SU-DHL-6 (cell line): ENCODE results near the gene LIN28A.

ENCODE experiments used
- H2AFZ ChIP-seq: fragments of 200-600 bp; sonication (generic); 2 replicates; pipeline ENCODE4 v1.6.1; 2014; ENCODE audit warnings: low read depth, mild to moderate bottlenecking, moderate library complexity, mixed read lengths, antibody characterized with exemption, low read length; ENCODE audit not compliant: severe bottlenecking
- H3F3A ChIP-seq: fragments of 200-600 bp; shearing (Covaris generic); 2 replicates; pipeline ENCODE4 v1.6.0; 2016; ENCODE audit warnings: antibody characterized with exemption, mild to moderate bottlenecking; ENCODE audit not compliant: insufficient read depth
- H3K27ac ChIP-seq: fragments of 200-600 bp; sonication (generic); 2 replicates; pipeline ENCODE4 v1.5.1; 2016; ENCODE audit warnings: low read depth, mild to moderate bottlenecking, low read length, moderate library complexity, mixed read lengths
- H3K27me3 ChIP-seq: fragments of 200-600 bp; sonication (generic), shearing (Covaris generic); 2 replicates; pipeline ENCODE4 v1.6.0; 2014; ENCODE audit warnings: mild to moderate bottlenecking, low read length
- H3K36me3 ChIP-seq: fragments of 200-600 bp; sonication (generic); 2 replicates; pipeline ENCODE4 v1.6.1; 2014; ENCODE audit warnings: mild to moderate bottlenecking, low read length, mixed read lengths
- H3K4me2 ChIP-seq: fragments of 300-600, 200-600 bp; shearing (Covaris generic), sonication (generic); 2 replicates; pipeline ENCODE4 v1.6.0; 2014; ENCODE audit warnings: low read length, low read depth, mild to moderate bottlenecking; ENCODE audit not compliant: poor library complexity, severe bottlenecking
- H3K4me3 ChIP-seq: fragments of 200-600 bp; sonication (generic); 2 replicates; pipeline ENCODE4 v1.5.1; 2014; ENCODE audit warnings: antibody characterized with exemption, low read length, mild to moderate bottlenecking, mixed read lengths; ENCODE audit not compliant: insufficient read depth, poor library complexity, severe bottlenecking
- H3K79me2 ChIP-seq: fragments of 200-600 bp; sonication (generic); 2 replicates; pipeline ENCODE4 v1.6.1; 2014; ENCODE audit warnings: mild to moderate bottlenecking, low read length, moderate library complexity; ENCODE audit not compliant: insufficient read depth
- H3K9ac ChIP-seq: fragments of 200-600 bp; sonication (generic); 2 replicates; pipeline ENCODE4 v1.7.0; 2014; ENCODE audit warnings: mild to moderate bottlenecking, low read length
- H3K9me2 ChIP-seq: fragments of 200-600 bp; sonication (generic); replicated peaks from 2 replicates; pipeline ENCODE4 v1.6.1; 2014; ENCODE audit warnings: low read length; ENCODE audit not compliant: insufficient read depth
- H3K9me3 ChIP-seq: fragments of 200-600 bp; sonication (generic); 2 replicates; pipeline ENCODE4 v1.6.1; 2014; ENCODE audit warnings: low read length, mixed read lengths; ENCODE audit not compliant: insufficient read depth
- H4K20me1 ChIP-seq: fragments of 200-600 bp; sonication (generic); 2 replicates; pipeline ENCODE4 v1.6.1; 2014; ENCODE audit warnings: low read depth, mild to moderate bottlenecking, antibody characterized with exemption, low read length, moderate library complexity, mixed read lengths
- EZH2phosphoT487 ChIP-seq: fragments of 200-600 bp; sonication (generic), shearing (Covaris generic); conservative IDR thresholded peaks from 2 replicates; pipeline ENCODE4 v1.6.1; 2018; ENCODE audit warnings: mild to moderate bottlenecking, antibody characterized with exemption, low read length, moderate library complexity, mixed read lengths
- TF ChIP-seq, protein P1 (sequence below): fragments of 200-600 bp; sonication (generic); IDR thresholded peaks from one replicate; pipeline ENCODE4 v1.5.1; 2017; ENCODE audit warnings: antibody characterized with exemption, mild to moderate bottlenecking, low read length, moderate library complexity; ENCODE audit not compliant: insufficient read depth, poor library complexity, severe bottlenecking

Gene LIN28A

GRCh38 chr1:26468911-26469310, 58.3 kb downstream of the LIN28A start:
- H3K27ac ChIP-seq: no peak overlapping the region
- H3K9me3 ChIP-seq: no peaks in the 10 kb centered on the region
- no peak overlapping the region for H2AFZ ChIP-seq
- H4K20me1 ChIP-seq: peaks cover 8% of the 10 kb centered on the region
- no peaks in the 10 kb centered on the region for H3K27me3 ChIP-seq
- TF ChIP-seq, protein P1, sequence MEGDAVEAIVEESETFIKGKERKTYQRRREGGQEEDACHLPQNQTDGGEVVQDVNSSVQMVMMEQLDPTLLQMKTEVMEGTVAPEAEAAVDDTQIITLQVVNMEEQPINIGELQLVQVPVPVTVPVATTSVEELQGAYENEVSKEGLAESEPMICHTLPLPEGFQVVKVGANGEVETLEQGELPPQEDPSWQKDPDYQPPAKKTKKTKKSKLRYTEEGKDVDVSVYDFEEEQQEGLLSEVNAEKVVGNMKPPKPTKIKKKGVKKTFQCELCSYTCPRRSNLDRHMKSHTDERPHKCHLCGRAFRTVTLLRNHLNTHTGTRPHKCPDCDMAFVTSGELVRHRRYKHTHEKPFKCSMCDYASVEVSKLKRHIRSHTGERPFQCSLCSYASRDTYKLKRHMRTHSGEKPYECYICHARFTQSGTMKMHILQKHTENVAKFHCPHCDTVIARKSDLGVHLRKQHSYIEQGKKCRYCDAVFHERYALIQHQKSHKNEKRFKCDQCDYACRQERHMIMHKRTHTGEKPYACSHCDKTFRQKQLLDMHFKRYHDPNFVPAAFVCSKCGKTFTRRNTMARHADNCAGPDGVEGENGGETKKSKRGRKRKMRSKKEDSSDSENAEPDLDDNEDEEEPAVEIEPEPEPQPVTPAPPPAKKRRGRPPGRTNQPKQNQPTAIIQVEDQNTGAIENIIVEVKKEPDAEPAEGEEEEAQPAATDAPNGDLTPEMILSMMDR: no peak
- no peak for TF ChIP-seq EZH2phosphoT487
- peaks cover 25% of the 10 kb centered on the region for H3F3A ChIP-seq
- peaks cover 9% of the 10 kb centered on the region for H3K79me2 ChIP-seq
- no peak overlapping the region for H3K4me3 ChIP-seq
- peaks cover 9% of the 10 kb centered on the region for H3K36me3 ChIP-seq
- no peaks in the 10 kb centered on the region for H3K9me2 ChIP-seq
- no peak overlapping the region for H3K4me2 ChIP-seq
- no peak overlapping the region for H3K9ac ChIP-seq

DNA sequence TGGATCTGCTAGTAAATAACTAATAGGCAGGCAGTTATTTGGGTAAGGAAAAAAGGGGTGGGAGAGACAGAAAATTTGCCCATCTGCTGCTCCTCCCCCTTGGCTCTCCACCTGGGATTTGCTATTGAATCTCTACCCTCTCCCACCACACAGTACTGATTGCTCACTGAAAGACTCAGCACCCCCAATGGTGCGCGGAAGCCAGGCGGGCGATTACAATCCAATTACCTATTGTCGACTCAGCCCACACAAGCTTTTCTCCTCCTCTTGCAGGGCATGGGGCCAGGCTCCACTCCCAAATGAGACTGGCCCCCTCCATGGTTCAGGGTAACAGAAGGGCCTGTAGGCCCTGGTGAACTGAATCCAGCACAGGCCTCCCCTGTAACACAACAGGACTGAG, 58.9 kb downstream of the LIN28A start:
- Histone ChIP-seq H2AFZ (no peak overlapping the region), H3K4me3 (no peak overlapping the region), H4K20me1 (peaks cover 15% of the 10 kb centered on the region), H3K79me2 (peaks cover 15% of the 10 kb centered on the region), H3K9ac (no peak overlapping the region), H3K9me2 (no peaks in the 10 kb centered on the region), H3F3A (peaks cover 32% of the 10 kb centered on the region), H3K36me3 (peaks cover 15% of the 10 kb centered on the region), H3K27me3 (no peaks in the 10 kb centered on the region), H3K9me3 (no peaks in the 10 kb centered on the region), H3K27ac (no peak overlapping the region), H3K4me2 (no peak overlapping the region)
- no peak for TF ChIP-seq EZH2phosphoT487
- TF ChIP-seq, protein P1: no peak

GRCh38 chr1:26470878-26471497, 60.4 kb downstream of the LIN28A start:
- Histone ChIP-seq H3K9me3 (no peaks in the 10 kb centered on the region), H3K4me2 (peak overlapping the region; percentile 77), H3K9ac (peak overlapping the region; percentile 86), H3F3A (peaks cover 40% of the 10 kb centered on the region), H3K27me3 (no peaks in the 10 kb centered on the region), H3K36me3 (peaks cover 21% of the 10 kb centered on the region), H2AFZ (no peak overlapping the region), H3K9me2 (no peaks in the 10 kb centered on the region), H3K27ac (peak overlapping the region; percentile 97), H3K79me2 (peaks cover 18% of the 10 kb centered on the region), H3K4me3 (peak overlapping the region; percentile 90), H4K20me1 (peaks cover 21% of the 10 kb centered on the region)
- TF ChIP-seq, protein P1: no peak
- TF ChIP-seq EZH2phosphoT487: no peak
